ENCODE data around the gene PROZ. TPM values are rescaled to one million over a fixed set of nuclear protein-coding genes. Genes with fewer than 3 reads are reported as not detected.
"Not testable (repeated sequence)": the region's sequence is repeated elsewhere in the genome, so short reads cannot be mapped to it uniquely, and the experiment has no call there.

The PROZ gene
- not detected in 2 replicates for total RNA-seq (2014; rRNA removed; shearing (Covaris generic))

- no peak for DNase-seq (ENCODE audit: low spot score)
Observed at GRCh38 chr13:113157929-113158747, at the start of gene PROZ. Gene PROZ, plus strand, starts transcription at chr13:113158648. Its CDS starts 13 bp downstream, at chr13:113158661.

GRCh38 chr13:113109151-113110047 is 49.0 kb upstream of the PROZ start:
- no peak for DNase-seq (ENCODE audit: low spot score)

DNA sequence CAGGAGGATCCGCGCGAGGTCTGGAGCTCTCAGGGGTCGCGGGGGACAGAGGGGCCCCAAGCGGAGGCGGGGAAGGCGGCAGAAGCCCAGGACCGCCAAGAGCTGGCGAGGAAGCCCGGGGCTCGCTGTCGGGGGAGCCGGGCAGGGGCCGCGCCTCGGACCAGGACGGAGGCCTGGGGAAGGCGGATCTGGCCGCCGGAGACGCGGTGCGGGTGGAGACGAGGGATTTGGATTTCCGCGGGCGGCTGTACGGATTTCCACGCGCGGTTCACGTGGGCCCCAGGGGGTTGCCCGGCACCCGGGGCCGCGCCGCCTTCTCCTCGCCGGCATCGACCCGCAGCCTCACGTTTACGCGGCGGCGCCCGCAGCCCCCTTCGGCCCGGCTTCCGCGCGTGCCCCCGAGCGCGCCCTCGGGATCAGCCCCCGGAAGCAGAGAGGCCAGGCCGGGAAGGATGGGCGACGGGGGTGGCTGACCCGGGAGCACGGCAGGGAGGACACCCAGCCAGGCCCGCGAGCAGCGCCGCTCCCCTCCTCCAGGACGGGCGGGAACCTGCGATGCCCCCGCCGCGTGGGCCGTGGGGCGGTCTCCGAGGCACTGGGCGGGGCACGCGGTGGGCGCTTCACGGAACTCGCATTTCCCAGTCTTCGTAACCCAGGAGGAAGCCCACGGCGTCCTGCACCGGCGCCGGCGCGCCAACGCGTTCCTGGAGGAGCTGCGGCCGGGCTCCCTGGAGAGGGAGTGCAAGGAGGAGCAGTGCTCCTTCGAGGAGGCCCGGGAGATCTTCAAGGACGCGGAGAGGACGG is 48.2 kb upstream of the PROZ start:
- DNase-seq (ENCODE audit: low spot score): no peak

- no peak for DNase-seq (ENCODE audit: low spot score)
Observed at GRCh38 chr13:113110852-113111315, 47.6 kb upstream of the PROZ start.

DNA sequence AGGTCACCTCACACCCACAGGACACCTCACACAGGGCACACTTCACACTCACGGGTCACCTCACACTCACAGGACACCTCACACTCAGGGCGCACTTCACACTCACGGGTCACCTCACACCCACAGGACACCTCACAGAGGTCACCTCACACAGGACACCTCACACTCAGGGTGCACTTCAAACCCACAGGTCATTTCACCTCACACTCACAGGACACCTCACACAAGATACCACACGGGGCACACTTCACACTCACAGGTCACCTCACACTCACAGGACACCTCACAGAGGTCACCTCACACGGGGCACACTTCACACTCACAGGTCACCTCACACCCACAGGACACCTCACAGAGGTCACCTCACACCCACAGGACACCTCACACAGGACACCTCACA is 46.6 kb upstream of the PROZ start:
- not testable (repeated sequence) for DNase-seq (ENCODE audit: low spot score)

DNA sequence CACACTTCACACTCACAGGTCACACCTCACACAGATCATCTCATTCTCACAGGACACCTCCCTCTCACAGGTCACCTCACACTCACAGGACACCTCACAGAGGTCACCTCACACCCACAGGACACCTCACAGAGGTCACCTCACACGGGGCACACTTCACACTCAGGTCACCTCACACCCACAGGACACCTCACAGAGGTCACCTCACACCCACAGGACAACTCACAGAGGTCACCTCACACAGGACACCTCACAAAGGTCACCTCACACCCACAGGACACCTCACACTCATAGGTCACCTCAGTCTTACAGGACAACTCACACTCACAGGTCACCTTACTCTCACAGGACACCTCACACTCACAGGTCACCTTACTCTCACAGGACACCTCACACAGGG is 46.0 kb upstream of the PROZ start:
- DNase-seq (ENCODE audit: low spot score): not testable (repeated sequence)

DNA sequence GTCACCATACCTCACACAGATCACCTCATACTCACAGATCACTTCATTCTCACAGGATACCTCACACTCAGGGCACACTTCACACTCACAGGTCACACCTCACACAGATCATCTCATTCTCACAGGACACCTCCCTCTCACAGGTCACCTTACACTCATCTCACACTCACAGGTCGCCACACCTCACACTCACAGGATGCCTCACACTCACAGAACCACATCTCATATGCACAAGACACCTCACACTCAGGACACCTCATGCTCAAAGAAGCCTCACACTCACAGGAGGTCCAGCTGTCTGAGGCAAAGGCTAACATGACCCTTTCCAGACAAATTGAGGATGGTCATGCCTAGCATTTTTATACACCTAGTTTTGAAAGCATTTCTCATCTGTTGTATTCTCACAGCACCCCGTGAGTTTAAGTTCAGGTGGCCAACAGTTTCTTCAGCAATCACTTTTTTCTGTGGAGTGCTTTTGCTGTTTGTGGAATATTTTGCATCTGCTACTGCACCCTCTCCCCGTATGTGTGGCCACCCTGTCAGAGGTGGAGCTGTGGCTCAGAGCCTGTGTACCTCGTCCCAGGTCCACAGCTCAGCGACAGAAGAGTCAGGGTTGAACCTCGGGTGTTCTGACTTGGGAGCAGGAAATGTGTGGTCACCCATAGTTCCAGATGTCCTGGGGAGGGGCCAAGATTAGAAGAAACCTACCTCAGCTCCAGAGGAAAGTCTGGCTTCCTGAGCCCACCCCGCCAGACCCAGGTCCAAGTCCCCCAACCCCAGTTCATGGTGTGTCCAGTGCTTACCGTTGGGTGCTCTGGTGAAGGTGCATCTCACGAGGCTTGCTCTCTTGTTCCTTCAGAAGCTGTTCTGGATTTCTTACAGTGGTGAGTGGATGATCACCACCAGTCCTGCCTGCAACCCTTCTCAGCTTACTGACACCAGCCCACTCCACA is 45.3 kb upstream of the PROZ start:
- DNase-seq (ENCODE audit: low spot score): no peak

- no peak for DNase-seq (ENCODE audit: low spot score)
Observed at GRCh38 chr13:113113846-113114271, 44.6 kb upstream of the PROZ start.

- no peak for DNase-seq (ENCODE audit: low spot score)
Observed at GRCh38 chr13:113114511-113115362, 43.7 kb upstream of the PROZ start.

GRCh38 chr13:113115363-113116205 is 42.9 kb upstream of the PROZ start:
- no peak for DNase-seq (ENCODE audit: low spot score)

- DNase-seq (ENCODE audit: low spot score): no peak
Observed at GRCh38 chr13:113116206-113116800, 42.1 kb upstream of the PROZ start.

- no peak for DNase-seq (ENCODE audit: low spot score)
Observed at GRCh38 chr13:113116871-113117271, 41.6 kb upstream of the PROZ start.

DNA sequence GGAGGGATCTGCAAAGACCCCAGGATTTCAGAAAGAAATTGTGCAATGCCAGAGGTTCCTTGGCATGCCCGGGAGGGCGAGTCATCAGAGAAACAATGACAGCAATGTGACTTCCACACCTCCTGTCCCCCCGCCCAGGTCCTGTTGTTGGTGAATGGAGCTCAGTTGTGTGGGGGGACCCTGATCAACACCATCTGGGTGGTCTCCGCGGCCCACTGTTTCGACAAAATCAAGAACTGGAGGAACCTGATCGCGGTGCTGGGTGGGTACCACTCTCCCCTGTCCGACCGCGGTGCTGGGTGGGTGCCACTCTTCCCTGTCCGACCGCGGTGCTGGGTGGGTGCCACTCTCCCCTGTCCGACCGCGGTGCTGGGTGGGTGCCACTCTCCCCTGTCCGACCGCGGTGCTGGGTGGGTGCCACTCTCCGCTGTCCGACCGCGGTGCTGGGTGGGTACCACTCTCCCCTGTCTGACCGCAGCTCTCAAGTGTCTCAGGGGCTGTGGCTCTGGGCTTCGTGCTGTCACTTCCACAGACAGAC is 41.0 kb upstream of the PROZ start:
- DNase-seq (ENCODE audit: low spot score): no peak

- DNase-seq (ENCODE audit: low spot score): no peak
Observed at GRCh38 chr13:113117911-113118260, 40.6 kb upstream of the PROZ start.

GRCh38 chr13:113118261-113119021 is 40.0 kb upstream of the PROZ start:
- DNase-seq (ENCODE audit: low spot score): no peak

GRCh38 chr13:113119166-113119821 is 39.2 kb upstream of the PROZ start:
- no peak for DNase-seq (ENCODE audit: low spot score)

GRCh38 chr13:113119822-113120189 is 38.6 kb upstream of the PROZ start:
- no peak for DNase-seq (ENCODE audit: low spot score)

Measured in H4 (cell line).